Right lobe of liver (tissue), 6 donors: ENCODE results near the gene KRTAP17-1. TPM values are rescaled to one million over a fixed set of nuclear protein-coding genes. Genes with fewer than 3 reads are reported as not detected.

Source experiments
- ATAC-seq, 4 donors: fragments of 200-7000 bp; cut with Tn5 transposase; one replicate each; pipeline ENCODE4 v1.9.1; 2020; ENCODE audit warnings: mild to moderate bottlenecking in 4 of 4, moderate library complexity in 4 of 4
- DNase-seq, 3 donors: peaks; one replicate each; pipeline ENCODE4 v3.0.0-alpha.2; 2020
- H3K27ac ChIP-seq, 3 donors: fragments of 200-600 bp; one replicate each; pipeline ENCODE4 v1.8.0; 2022
- H3K27me3 ChIP-seq, 2 donors: fragments of 200-600 bp; one replicate each; pipeline ENCODE4 v1.8.0; 2022
- H3K36me3 ChIP-seq, 4 donors: fragments of 200-600 bp; sonication (generic) in 1 of 4; one replicate each; pipeline versions ENCODE4 v1.5.1 to v1.8.0; 2017 to 2022; ENCODE audit warnings: control low read depth in 1 of 4
- H3K4me1 ChIP-seq, 4 donors: fragments of 200-600 bp; sonication (generic) in 1 of 4; one replicate each; pipeline versions ENCODE4 v1.5.1 to v1.8.0; 2017 to 2022; ENCODE audit warnings: control low read depth in 1 of 4
- H3K4me3 ChIP-seq, 3 donors: fragments of 200-600 bp; one replicate each; pipeline ENCODE4 v1.8.0; 2022
- H3K9me3 ChIP-seq, 4 donors: fragments of 200-600 bp; sonication (generic) in 1 of 4; one replicate each; pipeline versions ENCODE4 v1.5.1 to v1.8.0; 2017 to 2022; ENCODE audit warnings: control low read depth in 1 of 4
- CTCF ChIP-seq, 4 donors: fragments of 200-600 bp in 3 of 4; fragments of 450-650 bp in 1 of 4; IDR thresholded peaks; one replicate each; pipeline versions ENCODE4 v1.5.1 to v1.8.0; 2016 to 2022; ENCODE audit warnings: antibody characterized with exemption in 4 of 4, mild to moderate bottlenecking in 2 of 4
- POLR2A ChIP-seq: fragments of 450-650 bp; IDR thresholded peaks from one replicate; pipeline ENCODE4 v1.6.1; 2017; ENCODE audit warnings: antibody characterized with exemption, mild to moderate bottlenecking
- WGBS: methylation state at CpG from one replicate; pipeline ENCODE4 v1.1.6; 2018; ENCODE audit warnings: low coverage, low lambda C conversion rate; ENCODE audit not compliant: insufficient coverage; ENCODE audit errors: missing lambda C conversion rate; 5-methylcytosine and 5-hydroxymethylcytosine counted together
- intact Hi-C, 2 donors: fragments of 100-400 bp; cut with DNase I; formaldehyde crosslinking; loops; one replicate each; pipeline versions ENCODE4 v1.11.2 to v1.14.1; 2022
- total RNA-seq, 6 experiments: library from RNA; depleted of rRNA in 2 of 6; stranded (reverse); fragments of >200 nt in 2 of 6; fragmentation: NEBNext Ultra II Directional in 3 of 6; extraction: Animal tissue kit (Norgen Biotek cat#: 25700) in 3 of 6; gene quantifications; one replicate each; pipeline versions ENCODE4 v1.1.0 to v1.2.4, GENCODE V29; 2016 to 2023
- donor health status: DM: no; HTN: yes; CAD: no.
- donor health status: DM: no; HTN: no; CAD: no.
- donor health status: DM: no; HTN: no; CAD: no.
- donor health status: DM: no; HTN: yes; CAD: no.
- donor health status: DM: no; HTN: yes; CAD: no.

Gene KRTAP17-1
- total RNA-seq, 6 experiments from 2014 or later: not detected

GRCh38 chr17:41333836-41334235 is 18.3 kb upstream of the KRTAP17-1 start:
- H3K36me3 ChIP-seq: no peaks in the 10 kb centered on the region
- H3K27me3 ChIP-seq: no peaks in the 10 kb centered on the region
- no peak for TF ChIP-seq POLR2A
- TF ChIP-seq CTCF (IDR thresholded peaks at IDR 0.05): no peak
- DNase-seq (no peak), ATAC-seq (no peak)
- no peaks in the 10 kb centered on the region for H3K4me1 ChIP-seq
- intact Hi-C loops: no loop called here
- no peak overlapping the region for H3K4me3 ChIP-seq
- 83% methylated on average over 2 of the region's 3 CpGs for WGBS
- H3K9me3 ChIP-seq: no peaks in the 10 kb centered on the region
- H3K27ac ChIP-seq: no peak overlapping the region

DNA sequence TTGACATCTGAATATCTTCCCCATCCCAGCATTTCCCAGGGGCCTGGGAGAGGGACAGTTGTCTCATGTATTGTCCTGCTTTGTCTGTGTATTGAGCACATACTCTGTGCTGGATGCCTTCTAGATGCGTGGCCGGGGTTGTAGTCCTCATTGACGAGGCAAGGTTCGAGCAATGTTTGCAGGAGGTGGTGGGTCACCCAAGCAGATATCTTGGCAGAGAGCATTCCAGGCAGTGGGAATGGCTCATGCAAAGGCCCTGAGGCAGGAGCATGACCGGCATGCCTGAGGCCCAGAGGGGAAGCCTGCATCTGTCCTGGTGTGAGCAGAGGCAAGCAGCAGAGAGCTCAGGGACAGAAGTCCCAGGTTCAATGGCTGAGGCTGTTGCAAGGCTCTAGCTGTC is 17.6 kb upstream of the KRTAP17-1 start:
- WGBS: 87% methylated on average over 3 of the region's 5 CpGs

GRCh38 chr17:41332239-41332638 is 16.7 kb upstream of the KRTAP17-1 start:
- H3K27ac ChIP-seq: no peak overlapping the region
- no peaks in the 10 kb centered on the region for H3K4me1 ChIP-seq
- TF ChIP-seq POLR2A (no peak), CTCF (IDR thresholded peaks at IDR 0.05) (no peak)
- DNase-seq: no peak
- H3K27me3 ChIP-seq: no peaks in the 10 kb centered on the region
- ATAC-seq: no peak
- H3K4me3 ChIP-seq: no peak overlapping the region
- H3K36me3 ChIP-seq: no peaks in the 10 kb centered on the region
- intact Hi-C loops: no loop called here
- WGBS: 50% methylated on average over 2 of the region's 2 CpGs
- H3K9me3 ChIP-seq: no peaks in the 10 kb centered on the region

More for the DNA sequence above, 17.6 kb upstream of the KRTAP17-1 start:
- no peak overlapping the region for H3K27ac ChIP-seq
- H3K9me3 ChIP-seq: no peaks in the 10 kb centered on the region
- DNase-seq (no peak), ATAC-seq (no peak)
- no peaks in the 10 kb centered on the region for H3K27me3 ChIP-seq
- intact Hi-C loops: no loop called here
- TF ChIP-seq CTCF (IDR thresholded peaks at IDR 0.05): no peak
- TF ChIP-seq POLR2A: no peak
- no peaks in the 10 kb centered on the region for H3K36me3 ChIP-seq
- H3K4me1 ChIP-seq: no peaks in the 10 kb centered on the region
- H3K4me3 ChIP-seq: no peak overlapping the region

DNA sequence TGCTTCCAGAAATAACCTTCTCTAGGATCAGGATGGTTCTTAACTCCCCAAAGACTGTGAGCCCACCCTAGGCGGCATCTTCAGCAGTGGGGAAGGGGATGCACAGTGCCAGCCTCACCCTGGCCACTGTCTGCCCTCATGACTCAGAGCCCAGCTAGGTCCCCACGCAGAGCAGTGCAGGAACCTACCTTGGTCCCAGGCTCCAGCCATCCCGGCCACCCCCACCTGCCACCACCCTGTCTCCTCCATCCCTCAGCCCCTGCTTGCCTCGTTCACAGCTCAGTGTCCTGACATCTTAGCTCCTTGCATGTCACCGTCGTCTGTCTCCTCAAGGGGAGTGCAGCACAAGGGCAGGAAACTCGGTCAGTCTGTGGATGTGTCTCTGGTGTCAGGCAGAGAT is 16.1 kb upstream of the KRTAP17-1 start:
- no peaks in the 10 kb centered on the region for H3K27me3 ChIP-seq
- WGBS: no CpG with 5 or more reads among the region's 7 CpGs
- ATAC-seq (no peak), DNase-seq (no peak)
- no peaks in the 10 kb centered on the region for H3K9me3 ChIP-seq
- intact Hi-C loops: no loop called here
- H3K4me3 ChIP-seq: no peak overlapping the region
- no peak for TF ChIP-seq CTCF (IDR thresholded peaks at IDR 0.05)
- H3K36me3 ChIP-seq: no peaks in the 10 kb centered on the region
- H3K27ac ChIP-seq: no peak overlapping the region
- no peaks in the 10 kb centered on the region for H3K4me1 ChIP-seq
